ENCODE measurements around the gene OIP5. TPM values are rescaled to one million over a fixed set of nuclear protein-coding genes. Genes with fewer than 3 reads are reported as not detected.
A peak's percentile ranks its signal among the peaks of the same experiment; 100 is the strongest.
"Not testable (repeated sequence)": the region's sequence is repeated elsewhere in the genome, so short reads cannot be mapped to it uniquely, and the experiment has no call there.

The OIP5 gene
- total RNA-seq, 1 donor from 2014 or later: 0.38 TPM

GRCh38 chr15:41262571-41262970 lies 69.8 kb downstream of the OIP5 start:
- ATAC-seq: peak; percentile 26
- no peak for DNase-seq (ENCODE audit: low spot score)

DNA sequence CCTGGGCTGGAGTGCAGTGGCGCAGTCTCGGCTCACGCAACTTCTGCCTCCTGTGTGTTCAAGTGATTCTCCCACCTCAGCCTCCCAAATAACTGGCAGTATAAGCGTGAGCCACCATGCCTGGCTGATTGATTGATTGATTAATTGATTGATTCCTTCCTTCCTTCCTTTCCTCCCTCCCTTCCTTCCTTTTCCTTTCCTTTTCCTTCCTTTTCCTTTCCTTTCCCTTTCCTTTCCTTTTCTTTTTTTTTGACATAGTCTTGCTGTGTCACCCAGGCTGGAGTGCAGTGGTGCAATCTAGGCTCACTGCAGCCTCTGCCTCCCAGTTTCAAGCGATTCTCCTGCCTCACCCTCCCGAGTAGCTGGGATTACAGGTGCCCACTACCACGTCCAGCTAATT lies 71.5 kb downstream of the OIP5 start:
- not testable (repeated sequence) for DNase-seq (ENCODE audit: low spot score); ATAC-seq

DNA sequence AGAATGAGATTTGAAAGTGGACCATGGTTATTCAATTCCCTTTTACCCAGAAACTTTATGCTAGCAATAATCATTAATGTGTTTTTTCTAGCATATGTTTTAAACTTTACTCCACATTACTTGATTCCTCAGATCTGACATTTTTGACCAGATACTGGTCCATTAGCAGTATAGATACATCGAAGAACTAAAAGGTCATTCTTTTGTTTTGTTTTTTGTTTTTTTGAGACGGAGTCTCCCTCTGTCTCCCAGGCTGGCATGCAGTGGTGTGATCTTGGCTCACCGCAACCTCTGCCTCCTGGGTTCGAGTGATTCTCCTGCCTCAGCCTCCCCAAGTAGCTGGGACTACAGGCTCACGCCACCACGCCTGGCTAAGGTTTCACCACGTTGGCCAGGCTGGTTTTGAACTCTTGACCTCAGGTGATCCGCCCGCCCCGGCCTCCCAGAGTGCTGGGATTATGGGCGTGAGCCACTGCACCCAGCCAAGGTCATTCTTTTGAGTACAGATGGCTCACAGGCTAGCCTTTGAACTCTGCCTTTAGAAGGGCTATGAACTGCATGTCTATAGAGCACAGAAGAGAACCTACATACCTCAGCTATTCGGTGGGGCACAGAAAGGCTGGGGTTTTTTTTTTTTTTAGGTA lies 72.7 kb downstream of the OIP5 start:
- DNase-seq (ENCODE audit: low spot score): peak; percentile 94
- ATAC-seq: peak; percentile 74

Other genes with a start within 250 kb of the OIP5 start
- gene INO80, start 216.3 kb downstream of the OIP5 start, total RNA-seq: 10.4 TPM
- gene EXD1, start 101.8 kb downstream of the OIP5 start, total RNA-seq: not detected
- gene CHP1, start 101.3 kb downstream of the OIP5 start, total RNA-seq: 176 TPM
- gene NUSAP1, start 290 bp upstream of the OIP5 start, total RNA-seq: 3.3 TPM
- gene NDUFAF1, start 69.9 kb upstream of the OIP5 start, total RNA-seq: 25.2 TPM
- 10.5 TPM for gene RTF1, start 84.5 kb upstream of the OIP5 start, total RNA-seq
- gene ITPKA, start 161.3 kb upstream of the OIP5 start, total RNA-seq: 0.91 TPM
- gene LTK, start 181.2 kb upstream of the OIP5 start, total RNA-seq: 2.3 TPM
- 23.3 TPM for gene RPAP1, start 211.7 kb upstream of the OIP5 start, total RNA-seq
- gene TYRO3, start 226.6 kb upstream of the OIP5 start, total RNA-seq: 1.5 TPM

All from left lobe of liver (tissue), 2 donors.